H1 (cell line): Measurements from ENCODE around the gene ABCC11. TPM values are rescaled to one million over a fixed set of nuclear protein-coding genes. Genes with fewer than 3 reads are reported as not detected.

Experiments used
- CTCF ChIA-PET: fragments of 300-600 bp; sonication (Branson Sonifier 250); formaldehyde crosslinking; loops from one replicate; lab custom pipeline; 2021; ENCODE audit not compliant: partially characterized antibody; lab: Charles Lee
- POLR2A ChIA-PET: fragments of 300-600 bp; sonication (Branson Sonifier 250); formaldehyde crosslinking; loops from one replicate; lab custom pipeline; 2021; ENCODE audit warnings: inconsistent platforms; ENCODE audit not compliant: partially characterized antibody; lab: Charles Lee
- DNase-seq, 2 experiments: peaks; one replicate each; pipeline versions ENCODE4 v3.0.0 to v3.0.0-alpha.2; 2010 to 2022; ENCODE audit warnings: low spot score in 2 of 2, low read depth in 1 of 2, mixed read lengths in 1 of 2
- FAIRE-seq: peaks from 2 replicates; lab custom pipeline; 2011; peaks lifted over from hg19 to GRCh38; lab: Jason Lieb, UNC
- H2AFZ ChIP-seq: 2 replicates; pipeline ENCODE4 v1.8.1; 2012; ENCODE audit warnings: low read length, inconsistent platforms
- H2AK5ac ChIP-seq: 2 replicates; pipeline ENCODE4 v1.6.1; 2013; ENCODE audit warnings: low read depth, low read length
- H2BK120ac ChIP-seq: replicated peaks from 2 replicates; pipeline ENCODE3; 2013; ENCODE audit warnings: low read depth, low read length, inconsistent platforms
- H2BK12ac ChIP-seq: 2 replicates; pipeline ENCODE4 v1.6.1; 2013; ENCODE audit warnings: low read depth, low read length
- H2BK15ac ChIP-seq: 2 replicates; pipeline ENCODE4 v1.6.1; 2013; ENCODE audit warnings: low read length
- H2BK20ac ChIP-seq: 2 replicates; pipeline ENCODE4 v1.6.1; 2013; ENCODE audit warnings: low read length
- H2BK5ac ChIP-seq: 2 replicates; pipeline ENCODE4 v1.6.1; 2013; ENCODE audit warnings: low read depth, low read length
- H3K14ac ChIP-seq: 2 replicates; pipeline ENCODE4 v1.6.1; 2013; ENCODE audit warnings: inconsistent platforms; ENCODE audit not compliant: insufficient read length
- H3K18ac ChIP-seq: 2 replicates; pipeline ENCODE4 v1.6.1; 2013; ENCODE audit warnings: low read length; ENCODE audit errors: extremely low read depth
- H3K23ac ChIP-seq: 2 replicates; pipeline ENCODE4 v1.6.1; 2013; ENCODE audit warnings: inconsistent platforms; ENCODE audit not compliant: insufficient read length
- H3K23me2 ChIP-seq: 2 replicates; pipeline ENCODE4 v1.6.1; 2013; ENCODE audit warnings: low read depth, low read length
- H3K27ac ChIP-seq: 2 replicates; pipeline ENCODE4 v1.6.1; 2011; ENCODE audit warnings: low read depth, low read length, inconsistent platforms
- H3K27me3 ChIP-seq, 4 experiments: replicated peaks in 1 of 4; 1 replicate in 1 of 4; 2 replicates in 3 of 4; pipeline versions ENCODE4 v1.6.1 to v1.8.1; 2011 to 2013; ENCODE audit warnings: low read length in 3 of 4, mild to moderate bottlenecking in 3 of 4, inconsistent platforms in 2 of 4, mixed read lengths in 2 of 4, moderate library complexity in 1 of 4; ENCODE audit not compliant: control insufficient read depth in 3 of 4, insufficient read depth in 3 of 4; ENCODE audit errors: extremely low read depth in 1 of 4
- H3K36me3 ChIP-seq, 4 experiments: 2 replicates each; pipeline versions ENCODE4 v1.6.1 to v1.8.1; 2011 to 2013; ENCODE audit warnings: mild to moderate bottlenecking in 4 of 4, low read length in 3 of 4, moderate library complexity in 2 of 4, control low read depth in 1 of 4, inconsistent platforms in 1 of 4; ENCODE audit not compliant: insufficient read depth in 4 of 4, control insufficient read depth in 2 of 4
- H3K4ac ChIP-seq: replicated peaks from 2 replicates; pipeline ENCODE3; 2013; ENCODE audit warnings: low read length, low read depth, mixed read lengths, inconsistent platforms; ENCODE audit not compliant: insufficient read length
- H3K4me1 ChIP-seq, 4 experiments: replicated peaks in 1 of 4; 1 replicate in 1 of 4; 2 replicates in 3 of 4; pipeline versions ENCODE4 v1.6.1 to v1.8.1; 2011 to 2013; ENCODE audit warnings: low read length in 3 of 4, inconsistent platforms in 2 of 4, mixed read lengths in 1 of 4; ENCODE audit not compliant: insufficient read depth in 4 of 4, control insufficient read depth in 3 of 4
- H3K4me2 ChIP-seq, 2 experiments: 2 replicates each; pipeline versions ENCODE4 v1.6.1 to v1.8.1; 2011 to 2013; ENCODE audit warnings: low read depth in 2 of 2, low read length in 2 of 2, control low read depth in 1 of 2, inconsistent platforms in 1 of 2, mild to moderate bottlenecking in 1 of 2; ENCODE audit not compliant: insufficient read depth in 1 of 2
- H3K4me3 ChIP-seq, 4 experiments: fragments of 200-600, 300-600 bp in 1 of 4; sonication (generic), shearing (Covaris generic), sonication (Bioruptor Twin) in 1 of 4; 2 replicates each; pipeline versions ENCODE4 v1.5.1 to v1.8.1; 2011 to 2016; ENCODE audit warnings: low read length in 4 of 4, low read depth in 3 of 4, control low read depth in 2 of 4, inconsistent platforms in 2 of 4, mild to moderate bottlenecking in 2 of 4, mixed read lengths in 1 of 4, moderate library complexity in 1 of 4; ENCODE audit not compliant: insufficient read depth in 2 of 4; ENCODE audit errors: extremely low read depth in 1 of 4
- H3K56ac ChIP-seq: replicated peaks from 2 replicates; pipeline ENCODE3; 2013; ENCODE audit warnings: low read depth, mild to moderate bottlenecking, mixed read lengths, low read length, inconsistent platforms; ENCODE audit not compliant: insufficient read length
- H3K79me1 ChIP-seq: 2 replicates; pipeline ENCODE4 v1.6.1; 2013; ENCODE audit warnings: low read depth, low read length, control low read depth
- H3K79me2 ChIP-seq, 2 experiments: 2 replicates each; pipeline versions ENCODE4 v1.6.1 to v1.8.1; 2012 to 2013; ENCODE audit warnings: low read length in 2 of 2, mild to moderate bottlenecking in 2 of 2, inconsistent platforms in 1 of 2; ENCODE audit not compliant: insufficient read depth in 2 of 2, control insufficient read depth in 1 of 2
- H3K9ac ChIP-seq, 4 experiments: replicated peaks in 1 of 4; 1 replicate in 1 of 4; 2 replicates in 3 of 4; pipeline versions ENCODE4 v1.6.1 to v1.8.1; 2011 to 2013; ENCODE audit warnings: low read depth in 3 of 4, low read length in 3 of 4, control low read depth in 2 of 4, mild to moderate bottlenecking in 2 of 4, moderate library complexity in 2 of 4, inconsistent platforms in 1 of 4; ENCODE audit errors: extremely low read depth in 1 of 4
- H3K9me3 ChIP-seq, 2 experiments: 2 replicates each; pipeline versions ENCODE4 v1.6.1 to v1.8.1; 2012 to 2013; ENCODE audit warnings: mild to moderate bottlenecking in 2 of 2, moderate library complexity in 2 of 2, control low read depth in 1 of 2, inconsistent platforms in 1 of 2, low read depth in 1 of 2, low read length in 1 of 2, mixed read lengths in 1 of 2; ENCODE audit not compliant: insufficient read depth in 2 of 2
- H4K20me1 ChIP-seq, 2 experiments: replicated peaks in 1 of 2; 2 replicates each; pipeline versions ENCODE3 to v1.8.1; 2011 to 2013; ENCODE audit warnings: inconsistent platforms in 2 of 2, low read length in 2 of 2, mild to moderate bottlenecking in 1 of 2; ENCODE audit not compliant: insufficient read depth in 2 of 2, control insufficient read depth in 1 of 2
- H4K5ac ChIP-seq: 2 replicates; pipeline ENCODE4 v1.6.1; 2013; ENCODE audit warnings: low read length, low read depth, mixed read lengths, inconsistent platforms; ENCODE audit not compliant: insufficient read length
- H4K8ac ChIP-seq: 2 replicates; pipeline ENCODE4 v1.8.0; 2013; ENCODE audit warnings: mild to moderate bottlenecking, moderate library complexity, low read length, inconsistent platforms; ENCODE audit not compliant: insufficient read depth; ENCODE audit errors: extremely low read depth
- H4K91ac ChIP-seq: replicated peaks from 2 replicates; pipeline ENCODE3; 2013; ENCODE audit warnings: low read length, mixed read lengths, inconsistent platforms; ENCODE audit not compliant: insufficient read length
- ASH2L ChIP-seq: fragments of 200-600, 300-600 bp; sonication (generic); IDR thresholded peaks from one replicate; pipeline ENCODE4 v1.7.1; 2017; ENCODE audit warnings: low read length
- BRCA1 ChIP-seq: IDR thresholded peaks from 2 replicates; pipeline ENCODE4 v1.6.1; 2012; ENCODE audit warnings: low read depth, low read length, improper control_type of control experiment
- CBX5 ChIP-seq: fragments of 300-800, 300-1000 bp; sonication (generic); IDR thresholded peaks from 2 replicates; pipeline ENCODE4 v1.7.1; 2016; ENCODE audit warnings: antibody characterized with exemption, low read length, low read depth
- JUND ChIP-seq: IDR thresholded peaks from 2 replicates; pipeline ENCODE4 v1.6.1; 2011; ENCODE audit warnings: mild to moderate bottlenecking, improper control_type of control experiment, low read length
- KDM5A ChIP-seq: fragments of 200-600 bp; IDR thresholded peaks from 2 replicates; pipeline ENCODE4 v1.7.1; 2012; ENCODE audit warnings: mild to moderate bottlenecking, low read length, inconsistent platforms, mixed read lengths
- RAD21 ChIP-seq, 2 experiments: IDR thresholded peaks in 1 of 2; conservative IDR thresholded peaks in 1 of 2; 2 replicates each; pipeline ENCODE4 v1.6.1; 2011; ENCODE audit warnings: low read depth in 2 of 2, low read length in 2 of 2, improper control_type of control experiment in 1 of 2, inconsistent platforms in 1 of 2, mild to moderate bottlenecking in 1 of 2, moderate library complexity in 1 of 2
- WGBS, 2 experiments: shearing (Covaris generic) in 1 of 2; methylation state at CpG; one replicate each; pipeline versions ENCODE4 v1.1.6 to v1.1.7; 2013 to 2015; ENCODE audit warnings: low lambda C conversion rate in 2 of 2, mixed read lengths in 2 of 2, inconsistent platforms in 1 of 2, low coverage in 1 of 2, missing lambda C conversion rate in 1 of 2; ENCODE audit not compliant: insufficient replicate concordance in 2 of 2, insufficient coverage in 1 of 2, insufficient read length in 1 of 2; ENCODE audit errors: extremely low coverage in 1 of 2, missing lambda C conversion rate in 1 of 2; 5-methylcytosine and 5-hydroxymethylcytosine counted together
- polyA plus RNA-seq, 7 experiments: library from polyadenylated mRNA; depleted of rRNA in 3 of 7; stranded (reverse) in 5 of 7; unstranded in 2 of 7; fragments of >200 nt in 5 of 7; fragments of 200-250 nt in 2 of 7; gene quantifications; 1 replicate in 5 of 7; 2 replicates in 1 of 7; 4 replicates in 1 of 7; pipeline versions ENCODE4 v1.2.1 to v1.2.3, GENCODE V29; 2011 to 2013; ENCODE audit warnings: missing spikeins in 2 of 7, mixed read lengths in 2 of 7
- total RNA-seq: library from RNA; stranded (reverse); fragmentation: NEBNext Ultra II Directional; extraction: Animal tissue kit (Norgen Biotek cat#: 25700); gene quantifications from 2 replicates; pipeline ENCODE4 v1.2.1, GENCODE V29; 2021

Gene ABCC11
- total and polyA plus RNA-seq, 2 of the 8 experiments (the other 6 are each of a cell fraction or from before 2014, with no cell fraction given), result 0.06 TPM; not detected in 1

- H2BK12ac ChIP-seq, result no peak overlapping the region
- no peak overlapping the region for H3K9ac ChIP-seq
- H3K9me3 ChIP-seq, result no peaks in the 10 kb centered on the region
- no peak overlapping the region for H4K5ac ChIP-seq
- no peaks in the 10 kb centered on the region for H3K4me1 ChIP-seq
- ChIA-PET POLR2A (no interaction called here), CTCF (interaction anchor here (0.6 to 1.6 kb wide), 3 partner anchors 9 to 987 kb away, joined by 3 read pairs; no protein-coding TSS in a partner anchor)
- H3K23me2 ChIP-seq, result no peaks in the 10 kb centered on the region
- H4K91ac ChIP-seq, result no peak overlapping the region
- H2BK20ac ChIP-seq, result no peak overlapping the region
- H2BK120ac ChIP-seq, result no peak overlapping the region
- H3K27ac ChIP-seq, result no peak overlapping the region
- H2AFZ ChIP-seq, result no peak overlapping the region
- no peak for DNase-seq
- no peak overlapping the region for H3K4me3 ChIP-seq
- H2BK15ac ChIP-seq, result no peak overlapping the region
- WGBS, 2 experiments, result 90% methylated on average over 8 of the region's 8 CpGs; no CpG with 5 or more reads in 1 of the 2 experiments
- H3K36me3 ChIP-seq, result no peaks in the 10 kb centered on the region
- H3K79me1 ChIP-seq, result no peaks in the 10 kb centered on the region
- H3K18ac ChIP-seq, result no peak overlapping the region
- no peaks in the 10 kb centered on the region for H3K79me2 ChIP-seq
- H3K23ac ChIP-seq, result no peak overlapping the region
- no peak for FAIRE-seq
- no peak overlapping the region for H2BK5ac ChIP-seq
- no peak overlapping the region for H3K56ac ChIP-seq
- no peaks in the 10 kb centered on the region for H4K20me1 ChIP-seq
- H3K4me2 ChIP-seq, result no peak overlapping the region
- H3K27me3 ChIP-seq, result no peaks in the 10 kb centered on the region
- H3K4ac ChIP-seq, result no peak overlapping the region
- TF ChIP-seq KDM5A, result no peak
- TF ChIP-seq ASH2L, result no peak
- no peak for TF ChIP-seq RAD21 (IDR thresholded peaks at IDR 0.05 in 1 of 2, conservative IDR thresholded peaks at IDR 0.05 in 1 of 2; ENCODE audit: low read depth in 2 of 2, low read length in 2 of 2)
- TF ChIP-seq BRCA1, result no peak
- TF ChIP-seq CBX5, result no peak
- TF ChIP-seq JUND, result no peak
- TF ChIP-seq, all 59 proteins: peak for 0
- Histone ChIP-seq H2AK5ac (no peak overlapping the region), H4K8ac (no peak overlapping the region), H3K14ac (no peak overlapping the region)
Measured at GRCh38 chr16:48182979-48183537, 64.3 kb downstream of the ABCC11 start.
